ENCODE measurements around the gene DLX2.

DLX2 gene

GRCh38 chr2:172137943-172138342 is 35.2 kb upstream of the DLX2 start:
- H3K36me3 ChIP-seq (ENCODE audit: insufficient read depth, low read length), result no peaks in the 10 kb centered on the region
- no peaks in the 10 kb centered on the region for H3F3A ChIP-seq (ENCODE audit: low read depth)
- no peak overlapping the region for H2AFZ ChIP-seq (ENCODE audit: low read length)
- no peaks in the 10 kb centered on the region for H3K9me2 ChIP-seq (replicated peaks; ENCODE audit: low read depth, low read length)
- no peaks in the 10 kb centered on the region for H3K27me3 ChIP-seq (ENCODE audit: insufficient read depth, low read length, poor library complexity, severe bottlenecking)
- H3K4me3 ChIP-seq (ENCODE audit: low read length, poor library complexity, severe bottlenecking), result no peak overlapping the region
- H3K9ac ChIP-seq (ENCODE audit: low read depth, low read length, poor library complexity, severe bottlenecking), result no peak overlapping the region
- H4K20me1 ChIP-seq (ENCODE audit: insufficient read depth, low read length, poor library complexity, severe bottlenecking), result no peaks in the 10 kb centered on the region
- H3K4me1 ChIP-seq (ENCODE audit: insufficient read depth, low read length, poor library complexity, severe bottlenecking), result no peaks in the 10 kb centered on the region
- H3K79me2 ChIP-seq (ENCODE audit: insufficient read depth, low read length), result no peaks in the 10 kb centered on the region
- no peak overlapping the region for H3K4me2 ChIP-seq (ENCODE audit: low read depth, low read length, poor library complexity, severe bottlenecking)
- no peak for TF ChIP-seq EZH2phosphoT487 (IDR thresholded peaks at IDR 0.05; ENCODE audit: borderline replicate concordance)
- TF ChIP-seq, protein P1, sequence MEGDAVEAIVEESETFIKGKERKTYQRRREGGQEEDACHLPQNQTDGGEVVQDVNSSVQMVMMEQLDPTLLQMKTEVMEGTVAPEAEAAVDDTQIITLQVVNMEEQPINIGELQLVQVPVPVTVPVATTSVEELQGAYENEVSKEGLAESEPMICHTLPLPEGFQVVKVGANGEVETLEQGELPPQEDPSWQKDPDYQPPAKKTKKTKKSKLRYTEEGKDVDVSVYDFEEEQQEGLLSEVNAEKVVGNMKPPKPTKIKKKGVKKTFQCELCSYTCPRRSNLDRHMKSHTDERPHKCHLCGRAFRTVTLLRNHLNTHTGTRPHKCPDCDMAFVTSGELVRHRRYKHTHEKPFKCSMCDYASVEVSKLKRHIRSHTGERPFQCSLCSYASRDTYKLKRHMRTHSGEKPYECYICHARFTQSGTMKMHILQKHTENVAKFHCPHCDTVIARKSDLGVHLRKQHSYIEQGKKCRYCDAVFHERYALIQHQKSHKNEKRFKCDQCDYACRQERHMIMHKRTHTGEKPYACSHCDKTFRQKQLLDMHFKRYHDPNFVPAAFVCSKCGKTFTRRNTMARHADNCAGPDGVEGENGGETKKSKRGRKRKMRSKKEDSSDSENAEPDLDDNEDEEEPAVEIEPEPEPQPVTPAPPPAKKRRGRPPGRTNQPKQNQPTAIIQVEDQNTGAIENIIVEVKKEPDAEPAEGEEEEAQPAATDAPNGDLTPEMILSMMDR (conservative IDR thresholded peaks at IDR 0.05; ENCODE audit: low read length), result no peak
- H3K9me3 ChIP-seq (ENCODE audit: insufficient read depth, low read depth, low read length), result no peaks in the 10 kb centered on the region

GRCh38 chr2:172137109-172137508 is 34.4 kb upstream of the DLX2 start:
- Histone ChIP-seq H3K79me2 (ENCODE audit: insufficient read depth, low read length) (no peaks in the 10 kb centered on the region), H3K4me3 (ENCODE audit: low read length, poor library complexity, severe bottlenecking) (no peak overlapping the region), H3K4me1 (ENCODE audit: insufficient read depth, low read length, poor library complexity, severe bottlenecking) (no peaks in the 10 kb centered on the region), H3K36me3 (ENCODE audit: insufficient read depth, low read length) (no peaks in the 10 kb centered on the region), H2AFZ (ENCODE audit: low read length) (no peak overlapping the region), H3K27me3 (ENCODE audit: insufficient read depth, low read length, poor library complexity, severe bottlenecking) (no peaks in the 10 kb centered on the region), H3K9me3 (ENCODE audit: insufficient read depth, low read depth, low read length) (no peaks in the 10 kb centered on the region), H3K4me2 (ENCODE audit: low read depth, low read length, poor library complexity, severe bottlenecking) (no peak overlapping the region), H3K9me2 (replicated peaks; ENCODE audit: low read depth, low read length) (no peaks in the 10 kb centered on the region), H3F3A (ENCODE audit: low read depth) (no peaks in the 10 kb centered on the region), H3K9ac (ENCODE audit: low read depth, low read length, poor library complexity, severe bottlenecking) (no peak overlapping the region), H4K20me1 (ENCODE audit: insufficient read depth, low read length, poor library complexity, severe bottlenecking) (no peaks in the 10 kb centered on the region)
- TF ChIP-seq, protein P1 (conservative IDR thresholded peaks at IDR 0.05; ENCODE audit: low read length), result no peak
- TF ChIP-seq EZH2phosphoT487 (IDR thresholded peaks at IDR 0.05; ENCODE audit: borderline replicate concordance), result no peak

DNA sequence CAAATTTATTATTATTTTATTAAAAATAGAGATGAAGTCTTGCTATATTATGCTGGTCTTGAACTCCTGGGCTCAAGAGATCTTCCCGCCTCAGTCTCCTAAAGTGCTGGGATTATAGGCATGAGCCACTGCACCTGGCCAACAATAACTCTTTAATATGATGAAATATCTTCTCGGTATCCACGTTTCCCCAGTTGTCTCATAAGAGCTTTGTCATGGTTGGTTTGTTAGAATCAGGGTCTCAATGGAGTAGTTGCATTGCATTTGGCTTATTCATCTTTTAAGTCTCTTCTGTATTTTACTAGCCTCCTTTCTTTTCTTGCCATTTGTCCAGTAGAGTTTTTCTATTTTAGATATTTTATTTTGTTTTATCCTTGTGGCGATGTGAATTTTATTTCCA is 32.7 kb upstream of the DLX2 start:
- Histone ChIP-seq H3K79me2 (ENCODE audit: insufficient read depth, low read length) (no peaks in the 10 kb centered on the region), H3K4me2 (ENCODE audit: low read depth, low read length, poor library complexity, severe bottlenecking) (no peak overlapping the region), H3F3A (ENCODE audit: low read depth) (no peaks in the 10 kb centered on the region), H3K4me1 (ENCODE audit: insufficient read depth, low read length, poor library complexity, severe bottlenecking) (no peaks in the 10 kb centered on the region), H3K36me3 (ENCODE audit: insufficient read depth, low read length) (no peaks in the 10 kb centered on the region), H2AFZ (ENCODE audit: low read length) (no peak overlapping the region), H3K9me2 (replicated peaks; ENCODE audit: low read depth, low read length) (no peaks in the 10 kb centered on the region), H3K9ac (ENCODE audit: low read depth, low read length, poor library complexity, severe bottlenecking) (no peak overlapping the region), H3K27me3 (ENCODE audit: insufficient read depth, low read length, poor library complexity, severe bottlenecking) (no peaks in the 10 kb centered on the region), H4K20me1 (ENCODE audit: insufficient read depth, low read length, poor library complexity, severe bottlenecking) (no peaks in the 10 kb centered on the region), H3K4me3 (ENCODE audit: low read length, poor library complexity, severe bottlenecking) (no peak overlapping the region), H3K9me3 (ENCODE audit: insufficient read depth, low read depth, low read length) (no peaks in the 10 kb centered on the region)
- TF ChIP-seq, protein P1 (conservative IDR thresholded peaks at IDR 0.05; ENCODE audit: low read length), result no peak

Measured in Loucy (cell line).